ENCODE measurements around the gene EDEM2.
"Not testable (repeated sequence)": the region's sequence is repeated elsewhere in the genome, so short reads cannot be mapped to it uniquely, and the experiment has no call there.

The EDEM2 gene

GRCh38 chr20:35171438-35171752 is 24.3 kb upstream of the EDEM2 start:
- DNase-seq, result no peak

- DNase-seq, result not testable (repeated sequence)
Measured at GRCh38 chr20:35168701-35169409, 21.7 kb upstream of the EDEM2 start.

- DNase-seq, result no peak
Measured at GRCh38 chr20:35167787-35168186, 20.7 kb upstream of the EDEM2 start.

DNA sequence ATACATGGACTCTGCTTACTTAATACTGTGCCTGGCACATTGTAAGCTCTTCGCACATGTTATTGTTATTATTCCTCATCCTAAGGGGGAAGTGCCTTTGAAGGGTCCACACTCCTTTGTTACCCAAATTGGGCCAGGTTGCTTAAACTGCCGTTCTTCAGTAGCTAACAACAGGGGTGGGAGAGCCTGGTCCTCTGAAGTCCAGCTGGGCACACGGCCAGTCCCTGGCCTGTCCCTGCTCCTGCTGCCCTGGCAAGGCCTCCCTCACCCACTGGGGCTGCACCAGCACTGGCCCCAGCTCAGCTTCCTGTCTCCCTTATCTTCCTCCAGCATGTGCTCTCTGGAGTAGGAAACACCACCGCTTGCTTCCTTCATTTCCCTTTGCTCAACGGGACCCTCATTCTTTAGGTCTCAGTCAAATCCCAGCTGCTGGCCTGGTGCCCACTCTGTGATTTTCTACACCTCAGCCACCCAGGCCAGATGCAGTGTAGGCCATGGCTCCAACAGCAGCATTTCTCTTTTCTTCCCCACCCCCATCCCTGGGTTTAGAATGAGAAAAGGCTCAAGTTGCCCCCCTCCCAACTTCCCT is 19.2 kb upstream of the EDEM2 start:
- DNase-seq, result peak; percentile 18

- DNase-seq, result no peak
Measured at GRCh38 chr20:35165221-35166185, 18.4 kb upstream of the EDEM2 start.

GRCh38 chr20:35164531-35164930 is 17.4 kb upstream of the EDEM2 start:
- not testable (repeated sequence) for DNase-seq

GRCh38 chr20:35160341-35160740 is 13.2 kb upstream of the EDEM2 start:
- not testable (repeated sequence) for DNase-seq

- DNase-seq, result no peak
Measured at GRCh38 chr20:35156978-35157377, 9.8 kb upstream of the EDEM2 start.

GRCh38 chr20:35155936-35156335 is 8.8 kb upstream of the EDEM2 start:
- DNase-seq, result no peak

DNA sequence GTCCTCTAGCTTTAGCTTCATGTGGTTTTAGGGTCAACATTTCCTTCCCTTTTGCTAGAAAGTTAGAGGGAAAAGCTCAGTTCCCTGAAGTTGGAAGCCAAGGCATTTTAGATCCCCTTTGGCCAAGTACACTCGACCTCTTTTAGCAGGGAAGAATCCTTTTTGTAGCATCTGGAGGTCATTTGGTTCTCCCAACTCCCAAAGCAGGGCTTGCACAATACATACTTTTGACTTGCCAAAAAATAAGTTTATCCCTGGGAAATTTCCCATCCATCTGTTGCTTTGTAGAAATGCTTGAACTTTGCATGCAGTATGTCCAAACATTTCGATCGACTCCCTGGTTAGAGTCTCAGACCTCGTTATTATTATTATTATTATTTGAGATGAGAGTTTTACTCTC is 4.6 kb upstream of the EDEM2 start:
- DNase-seq, result no peak

- no peak for DNase-seq
Measured at GRCh38 chr20:35150846-35151579, 3.9 kb upstream of the EDEM2 start.

GRCh38 chr20:35147575-35148071 is 487 bp upstream of the EDEM2 start:
- peak; percentile 46 for DNase-seq

DNA sequence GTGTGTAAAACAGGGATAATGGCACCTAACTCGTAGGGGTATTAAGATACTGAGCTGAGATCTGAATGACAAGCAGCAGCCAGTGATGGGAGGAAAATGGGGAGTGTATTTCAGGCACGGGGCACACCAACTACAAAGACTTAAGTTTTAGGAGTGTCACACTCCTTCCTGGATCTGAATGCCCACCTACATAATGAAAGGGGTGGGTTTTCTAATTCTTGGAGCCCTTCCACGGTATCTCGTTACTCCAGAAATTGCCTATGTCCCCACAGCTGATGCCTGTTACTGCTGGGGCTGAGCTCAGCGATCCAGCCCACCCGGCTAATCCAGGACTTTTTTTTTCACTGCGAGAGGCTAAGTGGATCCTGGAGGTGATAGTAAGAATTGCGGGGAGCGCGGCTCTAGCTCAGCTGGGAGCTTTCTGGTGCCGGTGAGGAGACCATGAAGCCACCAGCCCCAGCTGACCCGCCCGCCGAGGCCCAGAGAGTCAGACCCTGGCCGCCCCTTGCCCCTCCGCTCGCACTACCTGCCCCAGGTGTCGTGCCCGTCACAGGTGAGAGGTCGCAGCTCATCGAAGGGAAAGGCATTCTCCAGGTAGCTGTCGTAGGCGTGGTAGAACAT is 727 bp downstream of the EDEM2 start:
- DNase-seq, result peak; percentile 28

GRCh38 chr20:35145141-35145564 is 2.0 kb downstream of the EDEM2 start:
- peak; percentile 44 for DNase-seq

DNA sequence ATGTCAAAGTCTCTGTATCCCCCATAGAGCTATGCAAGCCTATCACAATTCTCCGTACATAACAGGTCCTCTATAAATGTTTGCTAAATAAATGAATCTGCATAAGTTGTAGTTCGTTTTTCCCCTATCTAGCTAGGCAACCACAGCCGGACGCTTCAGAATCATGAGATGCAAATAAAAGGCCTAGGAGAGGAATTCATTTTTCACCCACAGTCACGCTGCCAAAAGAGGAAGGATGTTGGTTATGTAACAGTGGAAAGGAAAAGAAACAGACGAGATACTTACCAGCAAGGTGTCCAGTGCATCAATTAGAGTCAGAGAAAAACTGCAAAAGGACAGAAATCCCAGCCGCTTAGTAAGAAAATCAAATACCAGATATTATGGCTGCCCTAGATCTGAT is 2.4 kb downstream of the EDEM2 start:
- DNase-seq, result no peak

DNA sequence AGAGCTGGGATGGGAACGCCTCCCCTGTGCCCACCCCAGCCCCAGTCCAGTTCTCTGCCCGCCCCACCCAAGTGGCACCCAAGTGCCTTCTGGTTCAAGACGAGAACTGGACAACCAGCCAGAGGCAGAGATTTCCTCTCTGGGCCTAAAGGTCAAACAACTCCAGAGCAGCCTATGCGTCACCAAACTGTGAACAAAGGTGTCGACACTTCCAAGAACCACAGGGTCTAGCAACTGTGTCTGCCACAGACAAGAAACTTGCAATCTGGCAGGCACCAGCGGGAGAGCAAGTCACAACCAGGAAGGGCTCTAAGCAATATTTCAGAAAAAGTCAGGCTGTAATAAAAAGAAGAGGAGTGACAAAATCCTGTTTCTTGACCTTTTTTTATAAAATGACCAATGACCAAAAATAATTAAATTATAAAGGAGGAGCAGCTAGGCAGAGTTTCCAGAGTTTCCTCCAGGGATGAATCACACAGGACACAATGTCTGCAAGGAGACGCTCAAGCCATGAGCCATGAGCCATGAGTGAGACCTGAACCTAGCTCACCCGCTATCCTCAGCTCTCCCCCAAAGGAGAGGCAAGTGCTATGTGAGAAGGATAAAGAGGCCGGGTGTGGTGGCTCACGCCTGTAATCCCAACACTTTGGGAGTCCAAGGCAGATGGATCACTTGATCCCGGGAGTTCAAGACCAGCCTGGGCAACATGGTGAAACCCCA is 11.1 kb downstream of the EDEM2 start:
- DNase-seq, result no peak

- DNase-seq, result no peak
Measured at GRCh38 chr20:35134880-35135279, 12.3 kb downstream of the EDEM2 start.

GRCh38 chr20:35134472-35134871 is 12.7 kb downstream of the EDEM2 start:
- DNase-seq, result no peak

GRCh38 chr20:35133735-35134134 is 13.4 kb downstream of the EDEM2 start:
- no peak for DNase-seq

DNA sequence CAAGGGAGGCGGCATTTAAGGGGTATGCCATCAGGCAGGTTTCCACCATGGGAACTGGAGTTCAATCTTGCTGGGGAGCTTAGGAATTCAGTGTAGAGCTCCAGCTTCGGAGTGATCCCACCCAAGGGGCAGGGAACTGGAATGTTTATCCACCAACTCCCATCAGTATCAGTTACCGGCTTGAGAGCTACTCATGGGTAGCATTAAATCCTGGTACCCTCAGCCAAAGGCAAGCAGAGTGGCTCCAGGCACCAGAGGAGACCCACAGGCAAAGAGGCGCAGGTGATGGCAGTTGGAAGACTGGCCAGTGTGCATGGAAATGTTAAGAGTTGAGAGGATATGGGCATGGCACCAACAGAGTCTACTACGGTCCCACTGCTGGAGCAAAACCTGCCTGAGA is 14.1 kb downstream of the EDEM2 start:
- no peak for DNase-seq

DNA sequence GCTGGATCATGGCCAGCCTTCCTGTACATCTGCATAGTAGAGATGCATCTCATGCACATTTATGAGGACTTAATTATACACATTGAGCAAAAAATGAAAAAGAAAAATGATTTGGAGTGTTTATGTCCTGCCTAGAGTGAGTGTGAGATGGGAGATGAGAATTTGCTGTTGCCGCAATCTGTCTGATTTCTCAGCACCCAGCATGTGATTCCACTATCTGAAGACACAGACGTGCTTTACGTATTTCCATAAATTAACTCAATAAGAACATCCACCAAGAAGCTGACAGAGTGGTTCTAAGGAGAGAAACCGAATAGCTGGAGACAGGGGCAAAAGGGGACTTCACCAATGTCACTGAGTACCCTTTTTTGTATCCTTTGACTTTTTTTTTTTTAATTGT is 15.2 kb downstream of the EDEM2 start:
- DNase-seq, result no peak
